SU-DHL-6 (cell line): ENCODE results near the gene NOSIP.

ENCODE experiments used
- H2AFZ ChIP-seq: fragments of 200-600 bp; sonication (generic); 2 replicates; pipeline ENCODE4 v1.6.1; 2014; ENCODE audit warnings: low read depth, mild to moderate bottlenecking, moderate library complexity, mixed read lengths, antibody characterized with exemption, low read length; ENCODE audit not compliant: severe bottlenecking
- H3F3A ChIP-seq: fragments of 200-600 bp; shearing (Covaris generic); 2 replicates; pipeline ENCODE4 v1.6.0; 2016; ENCODE audit warnings: antibody characterized with exemption, mild to moderate bottlenecking; ENCODE audit not compliant: insufficient read depth
- H3K27ac ChIP-seq: fragments of 200-600 bp; sonication (generic); 2 replicates; pipeline ENCODE4 v1.5.1; 2016; ENCODE audit warnings: low read depth, mild to moderate bottlenecking, low read length, moderate library complexity, mixed read lengths
- H3K27me3 ChIP-seq: fragments of 200-600 bp; sonication (generic), shearing (Covaris generic); 2 replicates; pipeline ENCODE4 v1.6.0; 2014; ENCODE audit warnings: mild to moderate bottlenecking, low read length
- H3K36me3 ChIP-seq: fragments of 200-600 bp; sonication (generic); 2 replicates; pipeline ENCODE4 v1.6.1; 2014; ENCODE audit warnings: mild to moderate bottlenecking, low read length, mixed read lengths
- H3K4me2 ChIP-seq: fragments of 300-600, 200-600 bp; shearing (Covaris generic), sonication (generic); 2 replicates; pipeline ENCODE4 v1.6.0; 2014; ENCODE audit warnings: low read length, low read depth, mild to moderate bottlenecking; ENCODE audit not compliant: poor library complexity, severe bottlenecking
- H3K4me3 ChIP-seq: fragments of 200-600 bp; sonication (generic); 2 replicates; pipeline ENCODE4 v1.5.1; 2014; ENCODE audit warnings: antibody characterized with exemption, low read length, mild to moderate bottlenecking, mixed read lengths; ENCODE audit not compliant: insufficient read depth, poor library complexity, severe bottlenecking
- H3K79me2 ChIP-seq: fragments of 200-600 bp; sonication (generic); 2 replicates; pipeline ENCODE4 v1.6.1; 2014; ENCODE audit warnings: mild to moderate bottlenecking, low read length, moderate library complexity; ENCODE audit not compliant: insufficient read depth
- H3K9ac ChIP-seq: fragments of 200-600 bp; sonication (generic); 2 replicates; pipeline ENCODE4 v1.7.0; 2014; ENCODE audit warnings: mild to moderate bottlenecking, low read length
- H3K9me2 ChIP-seq: fragments of 200-600 bp; sonication (generic); replicated peaks from 2 replicates; pipeline ENCODE4 v1.6.1; 2014; ENCODE audit warnings: low read length; ENCODE audit not compliant: insufficient read depth
- H3K9me3 ChIP-seq: fragments of 200-600 bp; sonication (generic); 2 replicates; pipeline ENCODE4 v1.6.1; 2014; ENCODE audit warnings: low read length, mixed read lengths; ENCODE audit not compliant: insufficient read depth
- H4K20me1 ChIP-seq: fragments of 200-600 bp; sonication (generic); 2 replicates; pipeline ENCODE4 v1.6.1; 2014; ENCODE audit warnings: low read depth, mild to moderate bottlenecking, antibody characterized with exemption, low read length, moderate library complexity, mixed read lengths
- EZH2phosphoT487 ChIP-seq: fragments of 200-600 bp; sonication (generic), shearing (Covaris generic); conservative IDR thresholded peaks from 2 replicates; pipeline ENCODE4 v1.6.1; 2018; ENCODE audit warnings: mild to moderate bottlenecking, antibody characterized with exemption, low read length, moderate library complexity, mixed read lengths
- TF ChIP-seq, protein P1 (sequence below): fragments of 200-600 bp; sonication (generic); IDR thresholded peaks from one replicate; pipeline ENCODE4 v1.5.1; 2017; ENCODE audit warnings: antibody characterized with exemption, mild to moderate bottlenecking, low read length, moderate library complexity; ENCODE audit not compliant: insufficient read depth, poor library complexity, severe bottlenecking

The NOSIP gene, protein sequence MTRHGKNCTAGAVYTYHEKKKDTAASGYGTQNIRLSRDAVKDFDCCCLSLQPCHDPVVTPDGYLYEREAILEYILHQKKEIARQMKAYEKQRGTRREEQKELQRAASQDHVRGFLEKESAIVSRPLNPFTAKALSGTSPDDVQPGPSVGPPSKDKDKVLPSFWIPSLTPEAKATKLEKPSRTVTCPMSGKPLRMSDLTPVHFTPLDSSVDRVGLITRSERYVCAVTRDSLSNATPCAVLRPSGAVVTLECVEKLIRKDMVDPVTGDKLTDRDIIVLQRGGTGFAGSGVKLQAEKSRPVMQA

DNA sequence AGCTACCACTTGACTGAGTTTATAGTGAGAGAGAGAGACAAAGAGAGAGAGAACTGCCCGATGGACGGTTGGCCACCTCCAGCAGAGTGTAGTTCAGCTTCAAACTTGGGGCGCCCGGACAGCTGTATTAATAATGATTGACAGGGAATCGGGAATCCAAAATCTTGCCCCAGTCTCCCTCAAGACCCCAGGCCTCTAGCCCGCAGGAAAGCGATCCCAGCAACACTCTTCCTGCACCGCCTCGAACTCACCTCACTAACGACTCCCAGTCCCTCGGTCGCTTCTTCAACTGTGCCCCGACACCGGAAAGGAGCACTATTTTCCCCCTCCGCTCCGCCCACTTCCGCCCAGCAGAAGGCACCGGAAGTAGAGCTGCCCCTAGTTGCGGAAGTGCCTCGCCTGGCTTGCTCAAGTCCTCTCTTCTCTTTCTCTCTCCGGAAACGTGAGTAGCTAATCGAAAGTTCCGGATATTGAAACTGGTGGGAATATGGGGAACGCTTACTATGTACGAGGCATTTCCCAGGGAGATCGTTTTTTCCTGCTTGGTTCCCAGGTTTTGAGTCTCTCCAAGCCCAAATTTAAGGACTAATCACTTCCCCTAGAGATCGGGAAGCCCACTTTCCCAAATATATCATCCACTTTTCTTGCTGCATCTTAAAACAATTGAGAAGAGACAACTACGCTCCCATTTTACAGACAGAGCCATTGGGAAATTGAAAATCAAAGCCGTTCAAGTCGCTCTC, at the start of gene NOSIP:
Gene NOSIP, minus strand, starts transcription at position 293 of the 743 bp plus-strand sequence. CDS start 19,865 bp downstream, outside the sequence.
- H3K9me2 ChIP-seq = no peaks in the 10 kb centered on the region

DNA sequence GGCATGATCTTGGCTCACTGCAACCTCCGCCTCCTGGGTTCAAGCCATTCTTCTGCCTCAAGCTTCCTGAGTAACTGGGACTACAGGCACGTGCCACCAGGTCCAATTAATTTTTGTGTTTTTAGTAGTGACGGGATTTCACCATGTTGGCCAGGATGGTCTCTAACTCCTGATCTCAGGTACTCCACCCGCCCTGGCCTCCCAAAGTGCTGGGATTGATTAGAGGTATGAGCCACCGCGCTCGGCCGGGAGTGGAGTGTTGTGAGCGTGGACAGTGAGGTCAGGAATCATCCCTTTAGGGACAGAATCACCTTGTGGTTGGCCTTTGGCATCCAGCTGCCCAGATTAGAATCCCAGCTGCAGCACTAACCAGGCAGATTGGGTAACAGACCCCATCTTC, 49.3 kb upstream of the NOSIP start:
- no peak overlapping the region for H3K9ac ChIP-seq
- H3K79me2 ChIP-seq = no peaks in the 10 kb centered on the region
- no peaks in the 10 kb centered on the region for H3K27me3 ChIP-seq
- H3K4me2 ChIP-seq = no peak overlapping the region
- no peak overlapping the region for H2AFZ ChIP-seq
- no peak overlapping the region for H3K27ac ChIP-seq
- no peaks in the 10 kb centered on the region for H3K9me2 ChIP-seq
- TF ChIP-seq, protein P1, sequence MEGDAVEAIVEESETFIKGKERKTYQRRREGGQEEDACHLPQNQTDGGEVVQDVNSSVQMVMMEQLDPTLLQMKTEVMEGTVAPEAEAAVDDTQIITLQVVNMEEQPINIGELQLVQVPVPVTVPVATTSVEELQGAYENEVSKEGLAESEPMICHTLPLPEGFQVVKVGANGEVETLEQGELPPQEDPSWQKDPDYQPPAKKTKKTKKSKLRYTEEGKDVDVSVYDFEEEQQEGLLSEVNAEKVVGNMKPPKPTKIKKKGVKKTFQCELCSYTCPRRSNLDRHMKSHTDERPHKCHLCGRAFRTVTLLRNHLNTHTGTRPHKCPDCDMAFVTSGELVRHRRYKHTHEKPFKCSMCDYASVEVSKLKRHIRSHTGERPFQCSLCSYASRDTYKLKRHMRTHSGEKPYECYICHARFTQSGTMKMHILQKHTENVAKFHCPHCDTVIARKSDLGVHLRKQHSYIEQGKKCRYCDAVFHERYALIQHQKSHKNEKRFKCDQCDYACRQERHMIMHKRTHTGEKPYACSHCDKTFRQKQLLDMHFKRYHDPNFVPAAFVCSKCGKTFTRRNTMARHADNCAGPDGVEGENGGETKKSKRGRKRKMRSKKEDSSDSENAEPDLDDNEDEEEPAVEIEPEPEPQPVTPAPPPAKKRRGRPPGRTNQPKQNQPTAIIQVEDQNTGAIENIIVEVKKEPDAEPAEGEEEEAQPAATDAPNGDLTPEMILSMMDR = no peak
- no peak for TF ChIP-seq EZH2phosphoT487
- H3K36me3 ChIP-seq = no peaks in the 10 kb centered on the region
- H3K4me3 ChIP-seq = no peak overlapping the region
- H3F3A ChIP-seq = no peaks in the 10 kb centered on the region
- no peaks in the 10 kb centered on the region for H3K9me3 ChIP-seq
- no peaks in the 10 kb centered on the region for H4K20me1 ChIP-seq

More for the DNA sequence above, at the start of gene NOSIP:
- Histone ChIP-seq H3K9me3 (no peaks in the 10 kb centered on the region), H3K4me2 (peak within 1 kb of the TSS; percentile 93), H2AFZ (peak within 1 kb of the TSS; percentile 84), H4K20me1 (no peaks in the 10 kb centered on the region), H3K36me3 (0 out of 2 replicates have a peak, but pooled peaks cover 4% of the 10 kb centered on the region), H3K27ac (peak within 1 kb of the TSS; percentile 26), H3F3A (peaks cover 7% of the 10 kb centered on the region; the same call in 1 of the 2 replicates), H3K27me3 (no peaks in the 10 kb centered on the region), H3K4me3 (peak within 1 kb of the TSS; percentile 93), H3K79me2 (peaks cover 31% of the 10 kb centered on the region), H3K9ac (peak within 1 kb of the TSS; percentile 88)
- TF ChIP-seq, protein P1 = no peak
- no peak for TF ChIP-seq EZH2phosphoT487

DNA sequence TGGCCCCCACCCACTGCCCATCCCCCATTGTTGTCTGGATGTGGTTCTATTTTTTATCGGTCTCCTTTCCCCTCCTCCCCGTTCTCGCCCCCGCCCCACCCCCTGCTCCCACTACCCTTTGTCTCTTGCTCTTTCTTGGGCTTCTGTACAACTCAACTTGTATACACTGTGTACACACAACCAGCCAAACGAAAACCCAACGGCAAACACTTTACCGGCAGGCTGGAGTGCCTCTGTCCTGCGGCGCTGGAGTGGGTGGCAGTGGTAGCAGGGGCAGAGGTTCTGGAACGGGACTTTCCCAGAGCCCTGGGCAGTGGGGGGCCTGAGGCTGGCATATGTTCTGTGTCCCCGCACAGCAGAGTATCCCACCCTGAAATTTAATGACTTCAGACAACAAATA, 45.9 kb upstream of the NOSIP start:
- Histone ChIP-seq H3K4me2 (no peak overlapping the region), H3K4me3 (no peak overlapping the region), H3K9ac (no peak overlapping the region), H3K27me3 (no peaks in the 10 kb centered on the region), H3F3A (no peaks in the 10 kb centered on the region), H3K79me2 (no peaks in the 10 kb centered on the region), H2AFZ (no peak overlapping the region), H3K9me3 (no peaks in the 10 kb centered on the region), H3K9me2 (no peaks in the 10 kb centered on the region), H3K27ac (no peak overlapping the region), H3K36me3 (no peaks in the 10 kb centered on the region), H4K20me1 (no peaks in the 10 kb centered on the region)
- no peak for TF ChIP-seq EZH2phosphoT487
- TF ChIP-seq, protein P1 = no peak
